GM19328 (cell line): ENCODE data around the gene ERICH6B.

Experiments
- ATAC-seq: cut with Tn5 transposase; IDR thresholded peaks from one replicate; pipeline ENCODE4 v1.9.1; 2021; ENCODE audit warnings: mild to moderate bottlenecking, moderate library complexity; ENCODE audit not compliant: unreplicated experiment

Gene ERICH6B

DNA sequence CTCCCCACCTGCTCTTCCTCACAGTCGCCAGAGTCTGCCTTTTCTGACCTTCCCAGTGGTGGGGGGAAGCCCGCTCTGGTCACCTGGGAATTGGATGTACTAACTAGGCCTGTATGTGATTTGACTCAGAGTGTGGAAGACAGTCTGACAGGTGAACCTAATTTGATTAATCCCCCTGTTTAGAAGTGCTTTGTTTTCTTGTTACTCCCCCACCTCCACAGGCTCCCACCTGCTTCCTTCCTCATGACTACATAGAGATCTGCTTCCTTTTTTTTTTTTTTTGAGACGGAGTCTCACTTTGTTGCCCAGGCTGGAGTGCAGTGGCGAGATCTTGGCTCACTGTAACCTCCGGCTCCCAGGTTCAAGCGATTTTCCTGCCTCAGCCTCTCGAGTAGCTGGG, 106.8 kb downstream of the ERICH6B start:
- ATAC-seq: no peak

DNA sequence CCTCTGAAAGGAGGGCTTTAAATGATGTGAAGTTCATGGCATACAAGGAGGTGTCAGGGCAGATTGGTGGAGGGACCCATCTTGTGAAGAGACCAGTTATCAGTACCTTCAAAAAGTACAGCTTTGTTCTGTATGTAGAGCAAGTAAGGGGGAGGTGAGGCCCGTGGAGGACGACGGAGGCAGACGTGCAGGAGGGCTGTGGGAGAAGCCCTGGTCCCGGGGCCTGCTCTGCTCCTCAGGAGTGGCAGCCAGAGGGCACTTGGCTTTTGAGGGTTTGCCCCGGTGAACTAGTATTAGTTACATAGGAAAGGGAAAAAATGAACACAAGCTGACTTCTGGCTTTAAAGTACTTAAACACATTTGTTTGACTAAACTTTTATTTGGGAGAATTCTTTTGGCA, 108.7 kb downstream of the ERICH6B start:
- ATAC-seq: no peak

DNA sequence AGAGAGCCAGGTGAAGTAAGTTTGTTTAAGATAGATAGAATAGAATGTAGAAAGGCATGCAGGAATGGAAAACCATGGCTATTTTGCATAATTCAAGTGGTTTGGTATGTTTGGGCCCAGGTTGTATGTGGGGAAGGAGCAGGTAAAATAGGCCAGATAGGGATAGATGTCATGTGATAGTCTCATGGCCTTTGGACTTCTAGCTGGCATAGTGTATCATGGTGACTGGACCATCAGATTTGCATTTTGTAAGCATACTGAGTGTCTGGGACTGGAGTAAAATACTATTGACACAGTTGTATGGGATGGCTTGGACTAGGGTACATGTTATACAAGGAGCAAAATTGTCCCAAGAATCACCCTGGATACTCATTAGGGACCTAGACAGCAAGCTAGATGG, 111.9 kb downstream of the ERICH6B start:
- ATAC-seq: no peak

DNA sequence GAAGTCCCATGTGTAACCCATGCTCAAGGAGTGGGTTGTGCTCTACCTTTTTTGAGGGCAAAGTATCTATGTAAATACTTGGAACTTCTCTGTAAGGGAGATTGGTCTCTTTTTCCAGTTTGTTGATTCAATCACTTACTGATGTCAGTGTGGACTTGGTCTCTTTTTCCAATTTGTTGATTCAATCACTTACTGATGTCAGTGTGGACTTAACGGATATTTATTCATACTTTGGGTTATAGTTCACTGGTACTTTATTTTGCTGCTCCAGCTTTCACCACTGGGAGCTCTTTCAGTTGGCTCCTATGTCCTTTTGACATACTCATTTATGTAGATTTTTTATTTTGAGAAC, 114.4 kb downstream of the ERICH6B start:
- no peak for ATAC-seq

DNA sequence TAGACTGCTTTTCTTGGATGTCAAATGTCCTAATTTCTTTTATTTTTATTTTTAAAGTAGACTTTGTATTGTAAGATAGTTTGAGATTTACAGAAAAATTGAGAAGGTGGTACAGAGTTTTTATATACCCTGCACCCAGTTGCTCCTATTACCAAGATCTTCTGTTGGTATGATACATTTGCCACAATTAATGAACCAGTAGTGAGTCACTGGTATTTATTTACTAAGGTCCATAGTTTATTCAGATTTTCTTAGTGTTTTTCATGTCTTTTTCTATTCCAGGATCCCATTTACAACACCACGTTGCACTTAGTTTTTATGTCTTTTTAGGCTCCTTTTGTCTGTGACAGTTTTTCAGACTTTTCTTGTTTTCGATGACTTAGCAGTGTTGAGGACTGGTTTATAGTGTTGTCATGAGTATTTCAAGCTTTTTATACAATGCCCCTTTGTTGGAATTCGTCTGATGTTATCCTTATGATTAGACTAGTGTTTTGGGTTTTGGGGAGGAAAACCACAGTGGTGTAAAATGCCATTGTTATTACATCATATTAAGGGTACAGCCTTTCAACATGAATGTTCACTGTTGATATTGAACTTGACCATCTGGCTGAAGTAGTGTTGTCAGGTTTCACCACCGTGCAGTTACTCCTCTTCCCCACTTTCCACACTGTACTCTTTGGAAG, 114.9 kb downstream of the ERICH6B start:
- ATAC-seq: no peak

DNA sequence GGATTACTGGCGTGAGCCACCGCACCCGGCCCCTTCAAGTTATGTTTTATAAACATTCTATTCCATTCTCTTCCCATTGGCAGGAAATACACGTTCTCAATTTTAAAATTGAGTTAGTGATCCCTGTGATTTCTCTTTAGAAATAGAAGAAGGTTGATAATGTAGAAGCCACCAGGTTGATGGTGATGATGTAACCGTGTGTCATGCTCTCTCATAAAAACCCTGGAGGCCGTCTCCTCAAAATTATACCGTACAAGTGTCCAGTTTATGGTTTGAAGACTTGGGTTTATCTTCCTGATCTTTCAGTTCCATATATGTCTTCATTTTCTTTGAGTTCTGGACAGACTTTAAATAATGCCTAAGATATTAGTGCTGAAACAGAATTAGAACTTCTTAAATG, 118.6 kb downstream of the ERICH6B start:
- ATAC-seq: no peak

DNA sequence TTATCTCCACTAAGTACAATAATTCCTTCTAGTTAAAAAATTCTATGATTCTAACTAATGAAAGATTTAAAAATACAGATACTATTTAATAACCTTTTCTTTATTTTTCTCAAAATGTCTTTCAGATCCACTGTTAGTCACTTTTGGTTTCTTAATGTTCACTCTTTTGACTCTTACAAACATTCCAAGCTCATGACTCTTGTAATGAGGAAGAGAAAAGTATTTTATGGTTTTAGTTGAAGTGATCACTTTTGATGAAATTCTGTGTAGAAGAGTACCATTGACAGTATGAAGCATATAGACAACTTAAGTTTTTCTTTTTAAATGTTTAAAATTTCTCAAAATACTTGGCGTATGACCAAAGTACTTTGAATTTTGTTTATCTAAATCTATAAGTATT, 123.0 kb downstream of the ERICH6B start:
- no peak for ATAC-seq
